HEK293 (cell line): ENCODE measurements around the gene ARL15.

Experiments
- ELK4 ChIP-seq: IDR thresholded peaks from 2 replicates; pipeline ENCODE4 v1.6.1; 2011; ENCODE audit warnings: mild to moderate bottlenecking, low read depth, low read length, borderline replicate concordance
- GLI4 ChIP-seq: fragments of 450-650 bp; formaldehyde crosslinking; IDR thresholded peaks from 2 replicates; pipeline ENCODE4 v1.5.1; 2016; ENCODE audit warnings: missing biosample characterization, missing genetic modification characterization
- HOXC10 ChIP-seq: sonication (generic); formaldehyde crosslinking; IDR thresholded peaks from 2 replicates; pipeline ENCODE4 v1.8.1; 2023; ENCODE audit warnings: mild to moderate bottlenecking, missing genetic modification reagents
- MZF1 ChIP-seq: fragments of 450-650 bp; formaldehyde crosslinking; IDR thresholded peaks from 2 replicates; pipeline ENCODE4 v1.5.1; 2017; ENCODE audit warnings: missing biosample characterization, missing genetic modification characterization, borderline replicate concordance
- OVOL3 ChIP-seq: fragments of 450-650 bp; formaldehyde crosslinking; IDR thresholded peaks from 2 replicates; pipeline ENCODE4 v1.5.1; 2016; ENCODE audit warnings: missing biosample characterization, missing genetic modification characterization
- REST ChIP-seq: fragments of 450-650 bp; formaldehyde crosslinking; IDR thresholded peaks from 2 replicates; pipeline ENCODE4 v1.5.1; 2016; ENCODE audit warnings: missing biosample characterization, missing genetic modification characterization
- SP3 ChIP-seq: fragments of 450-650 bp; formaldehyde crosslinking; IDR thresholded peaks from 2 replicates; pipeline ENCODE4 v1.5.1; 2016; ENCODE audit warnings: missing biosample characterization, missing genetic modification characterization
- TSHZ1 ChIP-seq: fragments of 450-650 bp; formaldehyde crosslinking; IDR thresholded peaks from 2 replicates; pipeline ENCODE4 v1.5.1; 2016; ENCODE audit warnings: missing biosample characterization, missing genetic modification characterization, borderline replicate concordance
- ZBTB20 ChIP-seq: fragments of 450-650 bp; formaldehyde crosslinking; IDR thresholded peaks from 2 replicates; pipeline ENCODE4 v1.5.1; 2016; ENCODE audit warnings: missing biosample characterization, missing genetic modification characterization
- ZBTB7A ChIP-seq: fragments of 450-650 bp; formaldehyde crosslinking; IDR thresholded peaks from 2 replicates; pipeline ENCODE4 v1.5.1; 2016; ENCODE audit warnings: low read depth, missing biosample characterization, missing genetic modification characterization
- ZFP69B ChIP-seq: fragments of 450-650 bp; formaldehyde crosslinking; IDR thresholded peaks from 2 replicates; pipeline ENCODE4 v1.5.1; 2016; ENCODE audit warnings: missing biosample characterization, missing genetic modification characterization
- ZNF132 ChIP-seq: fragments of 450-650 bp; formaldehyde crosslinking; IDR thresholded peaks from 2 replicates; pipeline ENCODE4 v1.5.1; 2017; ENCODE audit warnings: missing biosample characterization, missing genetic modification characterization, borderline replicate concordance
- ZNF138 ChIP-seq: fragments of 450-650 bp; formaldehyde crosslinking; IDR thresholded peaks from 2 replicates; pipeline ENCODE4 v1.5.1; 2016; ENCODE audit warnings: missing biosample characterization, missing genetic modification characterization, borderline replicate concordance
- ZNF155 ChIP-seq: fragments of 450-650 bp; formaldehyde crosslinking; IDR thresholded peaks from 2 replicates; pipeline ENCODE4 v1.5.1; 2016; ENCODE audit warnings: missing biosample characterization, missing genetic modification characterization
- ZNF184 ChIP-seq: fragments of 450-650 bp; IDR thresholded peaks from 2 replicates; pipeline ENCODE4 v1.5.1; 2018; ENCODE audit warnings: missing biosample characterization, mild to moderate bottlenecking, missing genetic modification characterization
- ZNF2 ChIP-seq: fragments of 450-650 bp; formaldehyde crosslinking; IDR thresholded peaks from 2 replicates; pipeline ENCODE4 v1.5.1; 2016; ENCODE audit warnings: missing biosample characterization, missing genetic modification characterization
- ZNF26 ChIP-seq: fragments of 450-650 bp; formaldehyde crosslinking; IDR thresholded peaks from 2 replicates; pipeline ENCODE4 v1.5.1; 2016; ENCODE audit warnings: missing biosample characterization, missing genetic modification characterization
- ZNF274 ChIP-seq, 2 experiments: fragments of 200-500 bp in 1 of 2; fragments of 450-650 bp in 1 of 2; sonication (Bioruptor generic) in 1 of 2; formaldehyde crosslinking in 1 of 2; IDR thresholded peaks; 2 replicates each; pipeline versions ENCODE4 v1.5.1 to v1.6.1; 2014 to 2016; ENCODE audit warnings: borderline replicate concordance in 1 of 2, inconsistent platforms in 1 of 2, low read length in 1 of 2, missing biosample characterization in 1 of 2, missing genetic modification characterization in 1 of 2
- ZNF335 ChIP-seq: fragments of 450-650 bp; formaldehyde crosslinking; conservative IDR thresholded peaks from 2 replicates; pipeline ENCODE4 v1.5.1; 2016; ENCODE audit warnings: missing biosample characterization, missing genetic modification characterization
- ZNF350 ChIP-seq: fragments of 450-650 bp; formaldehyde crosslinking; IDR thresholded peaks from 2 replicates; pipeline ENCODE4 v1.5.0; 2017; ENCODE audit warnings: missing biosample characterization, mild to moderate bottlenecking, missing genetic modification characterization
- ZNF37A ChIP-seq: fragments of 450-650 bp; IDR thresholded peaks from 2 replicates; pipeline ENCODE4 v1.5.1; 2018; ENCODE audit warnings: missing biosample characterization, missing genetic modification characterization
- ZNF394 ChIP-seq: fragments of 450-650 bp; formaldehyde crosslinking; IDR thresholded peaks from 2 replicates; pipeline ENCODE4 v1.5.1; 2016; ENCODE audit warnings: missing biosample characterization, missing genetic modification characterization, mild to moderate bottlenecking, moderate library complexity, borderline replicate concordance
- ZNF473 ChIP-seq: fragments of 450-650 bp; formaldehyde crosslinking; IDR thresholded peaks from 2 replicates; pipeline ENCODE4 v1.5.1; 2017; ENCODE audit warnings: missing biosample characterization, missing genetic modification characterization
- ZNF501 ChIP-seq: fragments of 450-650 bp; formaldehyde crosslinking; IDR thresholded peaks from 2 replicates; pipeline ENCODE4 v1.5.1; 2016; ENCODE audit warnings: missing biosample characterization, missing genetic modification characterization
- ZNF521 ChIP-seq: fragments of 450-650 bp; formaldehyde crosslinking; IDR thresholded peaks from 2 replicates; pipeline ENCODE4 v1.5.1; 2017; ENCODE audit warnings: missing biosample characterization, mild to moderate bottlenecking, missing genetic modification characterization
- ZNF529 ChIP-seq: fragments of 450-650 bp; formaldehyde crosslinking; IDR thresholded peaks from 2 replicates; pipeline ENCODE4 v1.5.1; 2017; ENCODE audit warnings: missing genetic modification characterization, missing biosample characterization; ENCODE audit not compliant: insufficient replicate concordance
- ZNF626 ChIP-seq: fragments of 450-650 bp; sonication (Bioruptor Pico); formaldehyde crosslinking; IDR thresholded peaks from 2 replicates; pipeline ENCODE4 v1.5.1; 2018; ENCODE audit warnings: missing biosample characterization, missing genetic modification characterization, inconsistent platforms
- ZNF658 ChIP-seq: fragments of 450-650 bp; formaldehyde crosslinking; IDR thresholded peaks from 2 replicates; pipeline ENCODE4; 2016; ENCODE audit warnings: missing biosample characterization, missing genetic modification characterization
- ZNF747 ChIP-seq: fragments of 450-650 bp; formaldehyde crosslinking; IDR thresholded peaks from 2 replicates; pipeline ENCODE4 v1.5.1; 2016; ENCODE audit warnings: missing biosample characterization, missing genetic modification characterization
- ZNF776 ChIP-seq: fragments of 450-650 bp; formaldehyde crosslinking; IDR thresholded peaks from 2 replicates; pipeline ENCODE4 v1.5.0; 2017; ENCODE audit warnings: missing biosample characterization, missing genetic modification characterization, borderline replicate concordance

Gene ARL15

GRCh38 chr5:54310433-54311175 lies at the start of gene ARL15 (continued):
- TF ChIP-seq SP3 (tag by site-specific recombination) (peak; percentile 57), ELK4 (no peak), ZNF335 (tag by site-specific recombination) (peak; percentile 60), ZNF138 (tag by site-specific recombination) (no peak), ZNF776 (no peak), ZNF2 (no peak; the same call in 1 of the 2 replicates), ZNF132 (tag by site-specific recombination) (no peak), ZNF529 (no peak), REST (tag by site-specific recombination) (peak; percentile 35; the same call in 1 of the 2 replicates), ZNF394 (tag by site-specific recombination) (peak; percentile 59; the same call in 1 of the 2 replicates), ZNF350 (tag by site-specific recombination) (no peak), ZBTB7A (tag by site-specific recombination) (peak; percentile 19; the same call in 1 of the 2 replicates), OVOL3 (tag by site-specific recombination) (no peak), ZNF184 (tag by site-specific recombination) (no peak), ZNF473 (no peak), ZNF521 (tag by site-specific recombination) (no peak), ZNF501 (tag by site-specific recombination) (peak; percentile 89), MZF1 (tag by site-specific recombination) (no peak), ZNF37A (tag by site-specific recombination) (peak; percentile 54; the same call in 1 of the 2 replicates), GLI4 (tag by site-specific recombination) (0 out of 2 replicates have a peak, but pooled peaks have one; percentile 41), ZNF155 (tag by site-specific recombination) (no peak), ZBTB20 (tag by site-specific recombination) (peak; percentile 36; the same call in 1 of the 2 replicates), ZFP69B (tag by site-specific recombination) (0 out of 2 replicates have a peak, but pooled peaks have one; percentile 35), HOXC10 (CRISPR knock-in tag) (no peak), ZNF747 (tag by site-specific recombination) (no peak), ZNF626 (tag by site-specific recombination) (no peak), ZNF274 (IDR thresholded peaks at IDR 0.05; ENCODE audit: low read length) (no peak), ZNF274 (tag by site-specific recombination; IDR thresholded peaks at IDR 0.05; ENCODE audit: borderline replicate concordance) (no peak), TSHZ1 (tag by site-specific recombination) (peak; percentile 37; the same call in 1 of the 2 replicates), ZNF658 (tag by site-specific recombination) (no peak), ZNF26 (tag by site-specific recombination) (no peak)
